Measurements from ENCODE around the gene CLASP1. TPM values are rescaled to one million over a fixed set of nuclear protein-coding genes. Genes with fewer than 3 reads are reported as not detected.

The CLASP1 gene
- total and polyA plus RNA-seq, 4 donors, result 7.5 to 50.0 (median 21.9) TPM

- no peaks in the 10 kb centered on the region for H3K27me3 ChIP-seq (ENCODE audit: control insufficient read depth in 4 of 4, insufficient read depth in 4 of 4, low read length in 3 of 4)
- TF ChIP-seq FOXA1 (IDR thresholded peaks at IDR 0.05), result no peak
- no peak for DNase-seq (ENCODE audit: low spot score)
- H3K36me3 ChIP-seq (ENCODE audit: control insufficient read depth in 4 of 4, insufficient read depth in 3 of 4, low read depth in 1 of 4, low read length in 3 of 4), result peaks cover 8 to 72% (median 53%) of the 10 kb centered on the region in 4 donors
- no peaks in the 10 kb centered on the region for H3K4me1 ChIP-seq (ENCODE audit: control insufficient read depth in 4 of 4, insufficient read depth in 4 of 4, low read length in 3 of 4)
- H3K27ac ChIP-seq (ENCODE audit: low read depth in 1 of 2, low read length in 2 of 2), result no peak overlapping the region
- no peak overlapping the region for H3K4me3 ChIP-seq (ENCODE audit: low read depth in 1 of 3, low read length in 3 of 3)
- no peaks in the 10 kb centered on the region for H3K9me3 ChIP-seq (ENCODE audit: control insufficient read depth in 4 of 4, low read length in 3 of 4)
- H3K9ac ChIP-seq (ENCODE audit: low read depth in 1 of 2, low read length in 2 of 2), result no peak overlapping the region
- 93% methylated on average over 4 of the region's 4 CpGs for WGBS
Observed at GRCh38 chr2:121451398-121451797, 197.9 kb downstream of the CLASP1 start.

- Histone ChIP-seq H3K9ac (ENCODE audit: low read depth in 1 of 2, low read length in 2 of 2) (no peak overlapping the region), H3K27ac (ENCODE audit: low read depth in 1 of 2, low read length in 2 of 2) (no peak overlapping the region), H3K9me3 (ENCODE audit: control insufficient read depth in 4 of 4, low read length in 3 of 4) (no peaks in the 10 kb centered on the region), H3K36me3 (ENCODE audit: control insufficient read depth in 4 of 4, insufficient read depth in 3 of 4, low read depth in 1 of 4, low read length in 3 of 4) (peaks cover 8 to 75% (median 58%) of the 10 kb centered on the region in 4 donors), H3K4me3 (ENCODE audit: low read depth in 1 of 3, low read length in 3 of 3) (no peak overlapping the region), H3K27me3 (ENCODE audit: control insufficient read depth in 4 of 4, insufficient read depth in 4 of 4, low read length in 3 of 4) (no peaks in the 10 kb centered on the region), H3K4me1 (ENCODE audit: control insufficient read depth in 4 of 4, insufficient read depth in 4 of 4, low read length in 3 of 4) (no peaks in the 10 kb centered on the region)
- TF ChIP-seq HNF4G (IDR thresholded peaks at IDR 0.05), result no peak
- WGBS, result 96% methylated on average over 4 of the region's 4 CpGs
- no peak for DNase-seq (ENCODE audit: low spot score)
Observed at GRCh38 chr2:121450301-121450700, 199.0 kb downstream of the CLASP1 start.

- peaks cover 13 to 67% (median 58%) of the 10 kb centered on the region in 4 donors for H3K36me3 ChIP-seq (ENCODE audit: control insufficient read depth in 4 of 4, insufficient read depth in 3 of 4, low read depth in 1 of 4, low read length in 3 of 4)
- DNase-seq (ENCODE audit: low spot score), result no peak
- H3K4me3 ChIP-seq (ENCODE audit: low read depth in 1 of 3, low read length in 3 of 3), result no peak overlapping the region
- no peak overlapping the region for H3K9ac ChIP-seq (ENCODE audit: low read depth in 1 of 2, low read length in 2 of 2)
- 91% methylated on average over 8 of the region's 8 CpGs for WGBS
- no peak overlapping the region for H3K27ac ChIP-seq (ENCODE audit: low read depth in 1 of 2, low read length in 2 of 2)
- no peaks in the 10 kb centered on the region for H3K4me1 ChIP-seq (ENCODE audit: control insufficient read depth in 4 of 4, insufficient read depth in 4 of 4, low read length in 3 of 4)
- no peaks in the 10 kb centered on the region for H3K9me3 ChIP-seq (ENCODE audit: control insufficient read depth in 4 of 4, low read length in 3 of 4)
- no peak for TF ChIP-seq HNF4G (IDR thresholded peaks at IDR 0.05)
- TF ChIP-seq YY1 (IDR thresholded peaks at IDR 0.05), result no peak
- TF ChIP-seq RAD21 (IDR thresholded peaks at IDR 0.05), result no peak
- no peak for TF ChIP-seq FOXA1 (IDR thresholded peaks at IDR 0.05)
- no peak for TF ChIP-seq FOXA2 (IDR thresholded peaks at IDR 0.05)
- no peak for TF ChIP-seq RXRA (IDR thresholded peaks at IDR 0.05)
- no peak for TF ChIP-seq TAF1 (conservative IDR thresholded peaks at IDR 0.05)
- TF ChIP-seq GABPA (IDR thresholded peaks at IDR 0.05 in 1 of 2, conservative IDR thresholded peaks at IDR 0.05 in 1 of 2), result no peak
- no peak for TF ChIP-seq HNF4A (conservative IDR thresholded peaks at IDR 0.05)
- no peak for TF ChIP-seq ATF3 (IDR thresholded peaks at IDR 0.05)
- no peak for TF ChIP-seq SP1 (IDR thresholded peaks at IDR 0.05)
- no peak for TF ChIP-seq REST (IDR thresholded peaks at IDR 0.05)
- TF ChIP-seq JUND (IDR thresholded peaks at IDR 0.05), result no peak
- H3K27me3 ChIP-seq (ENCODE audit: control insufficient read depth in 4 of 4, insufficient read depth in 4 of 4, low read length in 3 of 4), result no peaks in the 10 kb centered on the region
Observed at GRCh38 chr2:121446647-121447241, 202.5 kb downstream of the CLASP1 start.
